Measurements from ENCODE around the gene DNALI1. TPM values are rescaled to one million over a fixed set of nuclear protein-coding genes. Genes with fewer than 3 reads are reported as not detected.

DNALI1 gene
- total and polyA plus RNA-seq, 2 of the 4 experiments (the other 2 are of a cell fraction): 9.1 to 10.1 TPM

- dilution Hi-C loops (cut with HindIII; ENCODE audit: low sequenced_read_pairs, unreplicated experiment) (no loop called here), in situ Hi-C loops (cut with MboI; ENCODE audit: low sequenced_read_pairs) (no loop called here), intact Hi-C loops (cut with micrococcal nuclease) (loop anchor here (2.0 kb wide), 3 partner anchors 20 to 168 kb away; no protein-coding TSS in a partner anchor)
- 0% methylated on average over 56 of the region's 100 CpGs; no CpG with 5 or more reads in 1 of the 2 experiments for WGBS, 2 experiments (ENCODE audit: extremely low coverage in 2 of 2, insufficient read length in 1 of 2)
- Histone ChIP-seq H3K4me1 (ENCODE audit: control insufficient read depth, insufficient read depth, low read length) (peaks cover 2% of the 10 kb centered on the region; the same call in 1 of the 2 replicates), H3K4ac (ENCODE audit: low read depth, low read length) (peak within 1 kb of the TSS; percentile 97), H3K18ac (ENCODE audit: low read depth, low read length) (peak within 1 kb of the TSS; percentile 67), H3K27me3 (ENCODE audit: control insufficient read depth, insufficient read depth, low read length) (no peaks in the 10 kb centered on the region), H2AK9ac (replicated peaks; ENCODE audit: low read depth, low read length, poor library complexity) (peak within 1 kb of the TSS; percentile 84), H3K4me3 (ENCODE audit: insufficient read depth, low read depth, low read length) (peak within 1 kb of the TSS; percentile 71), H3K9me3 (ENCODE audit: control insufficient read depth, insufficient read depth, low read length) (no peaks in the 10 kb centered on the region), H4K91ac (ENCODE audit: insufficient read depth, low read depth, low read length) (peak within 1 kb of the TSS; percentile 94), H3K14ac (replicated peaks; ENCODE audit: low read depth, low read length) (peak within 1 kb of the TSS; percentile 99), H2AK5ac (ENCODE audit: low read depth, low read length) (peak within 1 kb of the TSS; percentile 47; the same call in 1 of the 2 replicates), H4K8ac (ENCODE audit: low read depth in 2 of 2, low read length in 2 of 2) (peak within 1 kb of the TSS; percentile 95 to 97), H3K36me3 (ENCODE audit: control insufficient read depth, insufficient read depth, low read length) (peaks cover 7% of the 10 kb centered on the region), H3K23ac (ENCODE audit: low read depth, low read length) (peak within 1 kb of the TSS; percentile 97), H2AFZ (replicated peaks; ENCODE audit: low read length, poor library complexity) (peak within 1 kb of the TSS; percentile 99), H2BK120ac (ENCODE audit: low read depth, low read length) (peak within 1 kb of the TSS; percentile 92), H2BK15ac (ENCODE audit: low read depth, low read length) (peak within 1 kb of the TSS; percentile 93; the same call in 1 of the 3 replicates), H4K5ac (ENCODE audit: low read depth, low read length) (peak within 1 kb of the TSS; percentile 76), H3K9me1 (ENCODE audit: insufficient read depth, low read length) (no peaks in the 10 kb centered on the region; the same call in 1 of the 2 replicates), H3K56ac (ENCODE audit: extremely low read depth, insufficient read depth, low read length) (peak within 1 kb of the TSS; percentile 97), H3K9ac (ENCODE audit: low read depth, low read length) (peak within 1 kb of the TSS; percentile 93), H3K27ac (ENCODE audit: insufficient read depth, low read length) (peak within 1 kb of the TSS; percentile 93), H2BK5ac (ENCODE audit: low read depth, low read length, poor library complexity, severe bottlenecking) (peak within 1 kb of the TSS; percentile 94), H2BK20ac (ENCODE audit: low read depth, low read length) (peak within 1 kb of the TSS; percentile 48; the same call in 1 of the 2 replicates), H4K20me1 (ENCODE audit: insufficient read depth, low read length) (peaks cover 8% of the 10 kb centered on the region; the same call in 1 of the 2 replicates), H3K79me1 (ENCODE audit: low read depth in 1 of 2, low read length in 2 of 2) (peaks cover 8 to 22% of the 10 kb centered on the region in 2 experiments), H3K4me2 (ENCODE audit: low read depth, low read length) (peak within 1 kb of the TSS; percentile 94)
- ChIA-PET POLR2A (ENCODE audit: unreplicated experiment) (no interaction called here), CTCF (interaction anchor here (0.6 to 1.5 kb wide), 11 partner anchors 9 to 1330 kb away, joined by 3 to 10 read pairs (median 5); no protein-coding TSS in a partner anchor)
- BruUV-seq (replicated peaks): no TSS peak
- peak; percentile 77 for DNase-seq
- peak; percentile 98 for ATAC-seq (ENCODE audit: low read depth)
- TF ChIP-seq CHD1 (IDR thresholded peaks at IDR 0.05; ENCODE audit: low read depth, low read length) (no peak), FOS (IDR thresholded peaks at IDR 0.05; ENCODE audit: low read depth, low read length) (no peak; the same call in 1 of the 2 replicates), NFE2L2 (IDR thresholded peaks at IDR 0.05; ENCODE audit: low read depth, low read length) (no peak), USF2 (IDR thresholded peaks at IDR 0.05; ENCODE audit: low read depth, low read length) (0 out of 2 replicates have a peak, but pooled peaks have one; percentile 4), MAFK (IDR thresholded peaks at IDR 0.05; ENCODE audit: low read depth, low read length) (no peak), CEBPB (IDR thresholded peaks at IDR 0.05; ENCODE audit: low read depth, low read length) (no peak), SMC3 (IDR thresholded peaks at IDR 0.05; ENCODE audit: low read depth, low read length) (peak; percentile 31; the same call in 1 of the 2 replicates), RAD21 (IDR thresholded peaks at IDR 0.05; ENCODE audit: low read length) (no peak), POLR2A (IDR thresholded peaks at IDR 0.05; ENCODE audit: low read depth, low read length) (peak; percentile 78), BHLHE40 (IDR thresholded peaks at IDR 0.05; ENCODE audit: low read depth, low read length) (peak; percentile 80), MAZ (IDR thresholded peaks at IDR 0.05; ENCODE audit: borderline replicate concordance, low read depth, low read length) (peak; percentile 79; the same call in 1 of the 2 replicates), RFX5 (IDR thresholded peaks at IDR 0.05; ENCODE audit: low read depth, low read length) (no peak)
- TF ChIP-seq, protein P1, sequence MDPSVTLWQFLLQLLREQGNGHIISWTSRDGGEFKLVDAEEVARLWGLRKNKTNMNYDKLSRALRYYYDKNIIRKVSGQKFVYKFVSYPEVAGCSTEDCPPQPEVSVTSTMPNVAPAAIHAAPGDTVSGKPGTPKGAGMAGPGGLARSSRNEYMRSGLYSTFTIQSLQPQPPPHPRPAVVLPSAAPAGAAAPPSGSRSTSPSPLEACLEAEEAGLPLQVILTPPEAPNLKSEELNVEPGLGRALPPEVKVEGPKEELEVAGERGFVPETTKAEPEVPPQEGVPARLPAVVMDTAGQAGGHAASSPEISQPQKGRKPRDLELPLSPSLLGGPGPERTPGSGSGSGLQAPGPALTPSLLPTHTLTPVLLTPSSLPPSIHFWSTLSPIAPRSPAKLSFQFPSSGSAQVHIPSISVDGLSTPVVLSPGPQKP (IDR thresholded peaks at IDR 0.05; ENCODE audit: borderline replicate concordance, low read depth, low read length): no peak
Measured at GRCh38 chr1:37514350-37515184, 42.2 kb upstream of the DNALI1 start, which contains the start of gene MEAF6. Gene MEAF6, minus strand, starts transcription at chr1:37514766. Its CDS starts 20 bp downstream, at chr1:37514746.

Data from IMR-90 (cell line).